SK-N-SH (cell line): ENCODE results near the gene GPR157.

Source experiments
- CHD2 ChIP-seq: fragments of 150-350 bp; IDR thresholded peaks from 2 replicates; pipeline ENCODE4 v1.6.1; 2018; ENCODE audit warnings: low read length; ENCODE audit not compliant: partially characterized antibody
- EP300 ChIP-seq, 2 experiments: IDR thresholded peaks; 2 replicates each; pipeline versions ENCODE4 v1.4.0 to v1.6.1; 2012; ENCODE audit warnings: borderline replicate concordance in 1 of 2, low read depth in 1 of 2, low read length in 1 of 2
- EZH2phosphoT487 ChIP-seq: fragments of 200-600 bp; sonication (generic); IDR thresholded peaks from 2 replicates; pipeline ENCODE4 v1.6.1; 2017; ENCODE audit warnings: low read depth, mixed run types, mild to moderate bottlenecking, antibody characterized with exemption, moderate library complexity, borderline replicate concordance
- JUND ChIP-seq: IDR thresholded peaks from 2 replicates; pipeline ENCODE4 v1.4.0; 2012
- MXI1 ChIP-seq: IDR thresholded peaks from 2 replicates; pipeline ENCODE4 v1.6.1; 2012; ENCODE audit warnings: mild to moderate bottlenecking, low read depth, low read length, improper control_type of control experiment
- NFIC ChIP-seq: IDR thresholded peaks from 2 replicates; pipeline ENCODE4 v1.4.0; 2012; ENCODE audit warnings: borderline replicate concordance
- POLR2AphosphoS5 ChIP-seq: IDR thresholded peaks from 2 replicates; pipeline ENCODE4 v1.6.1; 2012; ENCODE audit warnings: low read depth, low read length
- RAD21 ChIP-seq: IDR thresholded peaks from 2 replicates; pipeline ENCODE4 v1.6.1; 2012; ENCODE audit warnings: mild to moderate bottlenecking, low read length
- TCF12 ChIP-seq: IDR thresholded peaks from 2 replicates; pipeline ENCODE4 v1.4.0; 2012
- TF ChIP-seq, protein P1 (sequence below): fragments of 200-600 bp; sonication (generic); IDR thresholded peaks from 2 replicates; pipeline ENCODE4 v1.6.1; 2017; ENCODE audit warnings: antibody characterized with exemption, mild to moderate bottlenecking, moderate library complexity
- TF ChIP-seq, protein P2 (sequence below): IDR thresholded peaks from 2 replicates; pipeline ENCODE4 v1.6.1; 2012; ENCODE audit warnings: mild to moderate bottlenecking, low read depth, low read length, moderate library complexity

DNA sequence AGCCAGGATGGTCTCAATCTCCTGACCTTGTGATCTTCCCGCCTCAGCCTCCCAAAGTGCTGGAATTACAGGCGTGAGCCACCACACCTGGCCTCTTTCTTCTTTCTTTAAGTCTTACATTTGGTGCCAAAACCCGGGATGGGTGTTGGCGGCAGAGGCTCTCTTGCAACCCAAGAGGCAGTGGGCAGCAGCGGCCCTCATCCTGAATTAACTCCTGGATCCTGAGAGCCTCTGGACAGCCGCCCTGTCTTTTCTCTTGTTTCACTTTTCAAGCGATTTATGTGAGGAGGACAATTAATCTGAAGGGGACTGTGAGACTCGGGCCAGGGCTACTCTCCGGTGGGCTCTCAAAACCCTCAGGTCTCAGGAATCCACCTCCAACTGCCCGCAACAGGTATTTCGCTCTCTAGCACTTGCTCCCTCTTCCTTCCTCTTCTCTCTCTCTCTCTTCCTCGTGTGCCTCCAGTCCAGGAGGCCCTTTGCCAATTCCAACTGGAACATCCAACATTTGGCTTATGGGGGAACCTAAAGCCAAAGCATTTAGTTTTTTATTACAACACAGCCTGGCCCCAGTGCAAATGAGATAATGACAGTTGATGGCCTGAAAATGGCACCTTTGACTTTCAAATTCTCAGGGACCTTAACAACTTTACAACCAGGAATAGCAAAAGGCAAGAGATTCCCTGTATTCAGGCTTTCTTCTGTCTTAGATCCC lies 41.3 kb downstream of the GPR157 start:
- TF ChIP-seq, protein P1, sequence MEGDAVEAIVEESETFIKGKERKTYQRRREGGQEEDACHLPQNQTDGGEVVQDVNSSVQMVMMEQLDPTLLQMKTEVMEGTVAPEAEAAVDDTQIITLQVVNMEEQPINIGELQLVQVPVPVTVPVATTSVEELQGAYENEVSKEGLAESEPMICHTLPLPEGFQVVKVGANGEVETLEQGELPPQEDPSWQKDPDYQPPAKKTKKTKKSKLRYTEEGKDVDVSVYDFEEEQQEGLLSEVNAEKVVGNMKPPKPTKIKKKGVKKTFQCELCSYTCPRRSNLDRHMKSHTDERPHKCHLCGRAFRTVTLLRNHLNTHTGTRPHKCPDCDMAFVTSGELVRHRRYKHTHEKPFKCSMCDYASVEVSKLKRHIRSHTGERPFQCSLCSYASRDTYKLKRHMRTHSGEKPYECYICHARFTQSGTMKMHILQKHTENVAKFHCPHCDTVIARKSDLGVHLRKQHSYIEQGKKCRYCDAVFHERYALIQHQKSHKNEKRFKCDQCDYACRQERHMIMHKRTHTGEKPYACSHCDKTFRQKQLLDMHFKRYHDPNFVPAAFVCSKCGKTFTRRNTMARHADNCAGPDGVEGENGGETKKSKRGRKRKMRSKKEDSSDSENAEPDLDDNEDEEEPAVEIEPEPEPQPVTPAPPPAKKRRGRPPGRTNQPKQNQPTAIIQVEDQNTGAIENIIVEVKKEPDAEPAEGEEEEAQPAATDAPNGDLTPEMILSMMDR: no peak
- no peak for TF ChIP-seq NFIC
- TF ChIP-seq MXI1: no peak
- TF ChIP-seq EP300 (IDR thresholded peaks at IDR 0.05; ENCODE audit: borderline replicate concordance in 1 of 2, low read depth in 1 of 2, low read length in 1 of 2): no peak
- no peak for TF ChIP-seq POLR2AphosphoS5
- TF ChIP-seq CHD2: no peak
- TF ChIP-seq, protein P2, sequence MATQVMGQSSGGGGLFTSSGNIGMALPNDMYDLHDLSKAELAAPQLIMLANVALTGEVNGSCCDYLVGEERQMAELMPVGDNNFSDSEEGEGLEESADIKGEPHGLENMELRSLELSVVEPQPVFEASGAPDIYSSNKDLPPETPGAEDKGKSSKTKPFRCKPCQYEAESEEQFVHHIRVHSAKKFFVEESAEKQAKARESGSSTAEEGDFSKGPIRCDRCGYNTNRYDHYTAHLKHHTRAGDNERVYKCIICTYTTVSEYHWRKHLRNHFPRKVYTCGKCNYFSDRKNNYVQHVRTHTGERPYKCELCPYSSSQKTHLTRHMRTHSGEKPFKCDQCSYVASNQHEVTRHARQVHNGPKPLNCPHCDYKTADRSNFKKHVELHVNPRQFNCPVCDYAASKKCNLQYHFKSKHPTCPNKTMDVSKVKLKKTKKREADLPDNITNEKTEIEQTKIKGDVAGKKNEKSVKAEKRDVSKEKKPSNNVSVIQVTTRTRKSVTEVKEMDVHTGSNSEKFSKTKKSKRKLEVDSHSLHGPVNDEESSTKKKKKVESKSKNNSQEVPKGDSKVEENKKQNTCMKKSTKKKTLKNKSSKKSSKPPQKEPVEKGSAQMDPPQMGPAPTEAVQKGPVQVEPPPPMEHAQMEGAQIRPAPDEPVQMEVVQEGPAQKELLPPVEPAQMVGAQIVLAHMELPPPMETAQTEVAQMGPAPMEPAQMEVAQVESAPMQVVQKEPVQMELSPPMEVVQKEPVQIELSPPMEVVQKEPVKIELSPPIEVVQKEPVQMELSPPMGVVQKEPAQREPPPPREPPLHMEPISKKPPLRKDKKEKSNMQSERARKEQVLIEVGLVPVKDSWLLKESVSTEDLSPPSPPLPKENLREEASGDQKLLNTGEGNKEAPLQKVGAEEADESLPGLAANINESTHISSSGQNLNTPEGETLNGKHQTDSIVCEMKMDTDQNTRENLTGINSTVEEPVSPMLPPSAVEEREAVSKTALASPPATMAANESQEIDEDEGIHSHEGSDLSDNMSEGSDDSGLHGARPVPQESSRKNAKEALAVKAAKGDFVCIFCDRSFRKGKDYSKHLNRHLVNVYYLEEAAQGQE: no peak
- no peak for TF ChIP-seq RAD21
- no peak for TF ChIP-seq JUND
- TF ChIP-seq EZH2phosphoT487: no peak
- no peak for TF ChIP-seq TCF12
